Activated naive CD8-positive, alpha-beta T cell (primary cell): ENCODE results near the gene B3GAT3.
"Not testable (repeated sequence)": the region's sequence is repeated elsewhere in the genome, so short reads cannot be mapped to it uniquely, and the experiment has no call there.

ENCODE experiments used
- H3K27ac Mint-ChIP-seq: one replicate; pipeline ENCODE4 v1.8.0; 2021; ENCODE audit warnings: mixed read lengths
- H3K27me3 Mint-ChIP-seq: one replicate; pipeline ENCODE4 v1.8.0; 2021; ENCODE audit warnings: mixed read lengths
- H3K36me3 Mint-ChIP-seq: one replicate; pipeline ENCODE4 v1.8.0; 2021; ENCODE audit warnings: mixed read lengths
- H3K4me1 Mint-ChIP-seq: one replicate; pipeline ENCODE4 v1.8.0; 2021; ENCODE audit warnings: low read depth, mixed read lengths
- H3K4me3 Mint-ChIP-seq: one replicate; pipeline ENCODE4 v1.8.0; 2021; ENCODE audit warnings: mild to moderate bottlenecking, mixed read lengths
- H3K9me3 Mint-ChIP-seq: one replicate; pipeline ENCODE4 v1.8.0; 2021; ENCODE audit warnings: low read depth, mixed read lengths

Gene B3GAT3

DNA sequence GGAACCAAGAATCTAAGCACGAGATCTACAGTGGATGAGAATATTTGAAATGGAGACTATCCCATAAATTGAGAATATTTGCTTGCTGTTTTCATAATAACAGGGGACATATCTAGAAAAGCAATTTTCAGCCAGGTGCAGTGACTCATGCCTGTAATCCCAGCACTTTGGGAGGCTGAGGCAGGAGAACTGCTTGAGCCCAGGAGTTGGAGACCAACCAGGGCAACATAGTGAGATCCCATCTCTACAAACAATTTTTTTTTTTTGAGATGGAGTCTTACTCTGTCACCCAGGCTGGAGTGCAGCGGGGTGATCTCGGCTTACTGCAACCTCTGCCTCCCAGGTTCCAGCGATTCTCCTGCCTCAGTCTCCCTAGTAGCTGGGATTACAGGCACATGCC is 40.1 kb downstream of the B3GAT3 start:
- not testable (repeated sequence) for H3K36me3 Mint-ChIP-seq, H3K27ac Mint-ChIP-seq, H3K4me3 Mint-ChIP-seq, H3K9me3 Mint-ChIP-seq, H3K27me3 Mint-ChIP-seq, H3K4me1 Mint-ChIP-seq

DNA sequence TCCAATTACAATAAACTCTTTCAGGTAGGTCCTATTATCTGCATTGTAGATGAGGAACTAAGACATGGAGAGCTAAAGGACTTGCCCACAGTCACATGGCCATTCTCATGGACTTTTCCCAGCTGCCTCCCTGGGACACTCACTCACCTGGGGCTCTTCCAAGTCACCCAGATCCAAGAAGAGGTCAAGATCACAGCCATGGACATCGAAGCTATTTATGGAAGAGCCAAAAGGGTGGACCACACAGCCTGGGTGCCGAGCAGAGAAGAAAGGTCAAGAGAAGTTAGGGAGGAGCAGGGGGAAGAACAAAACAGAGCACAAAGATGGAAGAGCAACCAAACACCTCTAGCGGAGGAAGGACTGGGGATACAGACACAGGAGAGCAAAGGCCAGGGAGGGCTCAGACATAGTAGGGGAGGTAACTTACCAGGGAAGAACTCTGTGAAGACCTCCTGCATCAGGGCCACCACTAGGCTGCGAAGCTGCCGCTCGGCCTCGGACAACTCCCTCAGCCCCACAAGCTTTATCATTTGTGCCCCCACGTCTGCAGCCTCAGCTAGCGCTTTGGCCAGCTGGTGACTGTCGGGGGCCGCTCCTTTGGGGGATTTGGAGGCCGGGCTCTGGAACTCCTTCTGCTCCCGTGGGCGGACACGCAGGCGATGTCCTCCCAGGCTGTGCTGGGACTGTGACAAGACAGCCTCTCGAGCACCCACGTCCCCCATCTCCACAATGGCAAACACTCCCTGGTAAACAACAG is 40.6 kb downstream of the B3GAT3 start:
- H3K4me1 Mint-ChIP-seq: peaks cover 8% of the 10 kb centered on the region
- no peaks in the 10 kb centered on the region for H3K9me3 Mint-ChIP-seq
- H3K4me3 Mint-ChIP-seq: no peak overlapping the region
- H3K27ac Mint-ChIP-seq: peak overlapping the region; percentile 58
- peaks cover 5% of the 10 kb centered on the region for H3K36me3 Mint-ChIP-seq
- H3K27me3 Mint-ChIP-seq: no peaks in the 10 kb centered on the region

DNA sequence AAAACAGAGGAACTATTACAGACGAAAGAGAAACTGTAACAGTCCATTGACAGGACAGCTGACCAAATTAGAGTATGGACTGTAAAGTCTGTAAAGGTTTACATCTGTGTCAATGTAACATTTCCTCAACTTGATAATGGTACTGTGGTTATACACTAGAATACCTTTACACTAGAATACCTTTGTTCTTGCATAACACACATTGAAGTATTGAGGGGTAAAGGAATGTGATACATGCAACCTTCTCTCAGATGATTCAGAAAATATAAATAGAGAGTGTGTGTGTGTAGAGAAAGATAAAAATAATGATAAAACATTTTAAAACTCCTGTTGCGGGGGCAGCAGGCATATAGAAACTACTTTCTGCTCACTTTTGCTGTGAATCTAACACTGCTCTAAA is 42.5 kb downstream of the B3GAT3 start:
- Mint-ChIP-seq H3K4me1 (peaks cover 15% of the 10 kb centered on the region), H3K4me3 (no peak overlapping the region), H3K9me3 (no peaks in the 10 kb centered on the region), H3K36me3 (peaks cover 5% of the 10 kb centered on the region), H3K27me3 (no peaks in the 10 kb centered on the region), H3K27ac (no peak overlapping the region)

DNA sequence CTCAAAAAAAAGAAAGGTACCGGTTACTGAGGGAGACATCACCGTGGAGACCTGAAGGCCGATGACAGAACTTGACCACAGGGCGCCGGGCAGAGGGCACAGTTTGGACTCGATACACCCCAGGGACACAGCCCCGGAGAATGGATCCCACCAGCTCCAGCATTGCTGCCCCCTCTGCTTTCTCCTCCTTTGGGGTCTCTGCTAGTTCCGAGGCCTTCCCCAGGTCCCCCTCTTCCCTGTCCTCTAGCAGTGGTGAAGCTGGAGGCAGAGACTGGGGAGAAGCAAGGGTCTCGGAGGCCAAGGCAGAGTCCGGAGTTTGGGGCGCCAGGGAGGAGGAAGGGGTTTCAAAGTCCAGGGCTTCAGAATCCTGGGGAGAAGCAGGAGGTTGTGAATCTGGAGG is 43.2 kb downstream of the B3GAT3 start:
- Mint-ChIP-seq H3K4me3 (no peak overlapping the region), H3K27ac (no peak overlapping the region), H3K36me3 (peaks cover 5% of the 10 kb centered on the region), H3K27me3 (no peaks in the 10 kb centered on the region), H3K9me3 (no peaks in the 10 kb centered on the region), H3K4me1 (peaks cover 19% of the 10 kb centered on the region)

DNA sequence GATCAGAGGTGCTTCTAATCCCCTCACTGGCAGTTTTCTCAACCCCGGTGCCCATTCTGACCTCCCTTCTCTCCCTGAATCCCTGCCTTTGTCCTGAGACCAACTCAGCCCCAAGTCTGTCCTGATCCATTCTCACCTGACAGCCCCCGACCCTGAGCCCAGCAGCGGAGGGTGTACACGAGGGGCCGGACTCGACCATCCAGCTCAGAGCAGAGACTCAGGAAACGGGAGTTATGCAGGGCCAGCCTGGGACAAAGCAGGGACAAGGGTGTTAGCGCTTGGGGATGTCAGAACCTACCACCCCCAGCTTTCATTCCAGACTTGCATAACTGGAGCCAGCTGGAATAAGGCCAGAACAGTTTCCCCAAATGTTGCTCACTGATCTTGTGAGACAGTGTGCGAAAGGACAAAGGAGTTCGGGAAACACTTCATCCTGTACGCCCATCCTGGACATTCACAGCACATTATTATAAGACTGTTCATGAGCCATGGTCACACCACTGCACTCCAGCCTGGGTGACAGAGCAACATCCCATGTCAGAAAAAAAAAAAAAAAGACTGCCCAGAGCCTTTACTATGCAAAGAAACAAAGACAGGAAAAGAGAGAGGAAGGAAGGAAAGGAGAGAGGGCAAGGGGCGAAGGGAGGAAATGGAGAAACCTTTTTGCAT is 44.6 kb downstream of the B3GAT3 start:
- no peaks in the 10 kb centered on the region for H3K9me3 Mint-ChIP-seq
- peaks cover 11% of the 10 kb centered on the region for H3K36me3 Mint-ChIP-seq
- no peak overlapping the region for H3K4me3 Mint-ChIP-seq
- peaks cover 26% of the 10 kb centered on the region for H3K4me1 Mint-ChIP-seq
- no peaks in the 10 kb centered on the region for H3K27me3 Mint-ChIP-seq
- H3K27ac Mint-ChIP-seq: no peak overlapping the region

DNA sequence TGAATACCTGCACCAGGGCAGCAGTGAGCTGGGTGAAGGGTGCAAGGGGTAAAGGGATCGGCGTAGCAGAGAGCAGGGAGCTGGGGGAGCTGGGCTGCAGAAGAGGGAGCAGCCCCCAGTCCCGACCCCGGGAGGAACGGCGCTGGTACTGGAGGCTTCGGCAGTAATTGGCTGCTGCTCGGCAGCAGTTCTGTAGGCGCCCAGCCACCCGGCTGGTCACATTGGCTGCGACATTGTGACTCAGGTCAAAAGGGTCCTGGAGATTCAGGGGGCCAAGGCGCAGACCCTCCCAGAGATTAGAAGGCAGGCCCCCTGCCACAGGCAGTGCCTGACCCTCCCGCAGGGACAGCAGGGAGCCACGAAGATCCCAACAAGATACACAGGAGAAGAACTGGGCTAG is 45.9 kb downstream of the B3GAT3 start:
- no peaks in the 10 kb centered on the region for H3K27me3 Mint-ChIP-seq
- H3K9me3 Mint-ChIP-seq: no peaks in the 10 kb centered on the region
- peaks cover 17% of the 10 kb centered on the region for H3K36me3 Mint-ChIP-seq
- peak overlapping the region; percentile 82 for H3K4me3 Mint-ChIP-seq
- H3K27ac Mint-ChIP-seq: peak overlapping the region; percentile 98
- peaks cover 37% of the 10 kb centered on the region for H3K4me1 Mint-ChIP-seq

DNA sequence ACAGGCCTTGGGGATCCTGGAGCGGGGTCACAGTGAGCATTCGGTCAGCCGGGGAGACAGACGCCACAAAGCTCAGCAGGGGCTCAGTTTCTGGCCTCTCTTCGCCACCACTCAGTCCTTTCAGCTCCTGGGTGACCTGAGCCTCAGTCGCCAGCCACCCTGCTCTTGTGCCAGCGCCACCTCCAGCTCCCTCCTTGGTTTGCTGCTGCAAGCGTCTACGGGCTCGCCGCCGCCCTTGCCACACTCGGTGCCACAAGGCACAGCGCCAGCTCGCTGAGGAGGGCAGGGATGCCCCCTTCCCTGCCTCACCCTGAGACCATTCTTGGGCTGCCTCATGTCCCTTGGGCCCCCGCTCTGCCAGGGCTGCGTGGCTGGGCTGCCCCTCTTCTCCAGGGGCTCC is 46.6 kb downstream of the B3GAT3 start:
- peak overlapping the region; percentile 98 for H3K27ac Mint-ChIP-seq
- H3K27me3 Mint-ChIP-seq: no peaks in the 10 kb centered on the region
- H3K4me1 Mint-ChIP-seq: peaks cover 41% of the 10 kb centered on the region
- peaks cover 17% of the 10 kb centered on the region for H3K36me3 Mint-ChIP-seq
- H3K4me3 Mint-ChIP-seq: peak overlapping the region; percentile 99
- no peaks in the 10 kb centered on the region for H3K9me3 Mint-ChIP-seq

DNA sequence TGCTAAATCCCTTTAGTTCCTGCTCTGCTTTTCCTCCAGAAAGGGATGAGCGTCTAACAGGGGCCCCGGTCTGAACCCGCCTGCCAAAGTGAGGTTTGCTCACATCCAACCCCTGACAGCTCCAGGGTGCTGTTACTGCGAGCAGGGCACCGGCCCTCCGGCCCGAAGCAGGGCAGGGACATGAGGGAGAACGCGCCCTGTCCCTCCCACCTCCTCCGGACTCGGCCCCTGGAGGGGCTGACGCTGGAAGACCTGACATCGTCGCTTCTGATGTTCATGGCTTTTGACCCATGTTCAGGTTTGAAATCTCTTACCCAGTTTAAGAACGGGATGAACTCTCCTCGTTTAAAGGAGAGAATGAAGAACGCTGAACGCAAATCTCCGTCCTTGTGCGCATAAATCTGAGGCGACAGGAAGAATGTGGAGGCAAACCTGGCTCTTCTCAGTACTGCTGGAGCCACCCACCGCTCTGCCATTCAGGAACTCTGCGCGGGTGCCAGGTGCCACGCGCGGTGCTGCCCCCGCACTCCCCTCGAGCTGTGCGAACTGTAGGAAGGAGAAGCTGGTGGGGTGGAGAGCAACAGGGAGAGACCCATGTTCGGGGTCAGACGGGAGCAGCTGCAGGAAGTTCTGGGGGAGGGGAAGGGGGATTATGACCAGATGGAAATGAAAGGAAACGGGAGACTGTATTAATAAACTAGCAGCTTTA is 47.3 kb downstream of the B3GAT3 start:
- Mint-ChIP-seq H3K4me1 (peaks cover 47% of the 10 kb centered on the region), H3K36me3 (peaks cover 17% of the 10 kb centered on the region), H3K27ac (peak overlapping the region; percentile 98)

DNA sequence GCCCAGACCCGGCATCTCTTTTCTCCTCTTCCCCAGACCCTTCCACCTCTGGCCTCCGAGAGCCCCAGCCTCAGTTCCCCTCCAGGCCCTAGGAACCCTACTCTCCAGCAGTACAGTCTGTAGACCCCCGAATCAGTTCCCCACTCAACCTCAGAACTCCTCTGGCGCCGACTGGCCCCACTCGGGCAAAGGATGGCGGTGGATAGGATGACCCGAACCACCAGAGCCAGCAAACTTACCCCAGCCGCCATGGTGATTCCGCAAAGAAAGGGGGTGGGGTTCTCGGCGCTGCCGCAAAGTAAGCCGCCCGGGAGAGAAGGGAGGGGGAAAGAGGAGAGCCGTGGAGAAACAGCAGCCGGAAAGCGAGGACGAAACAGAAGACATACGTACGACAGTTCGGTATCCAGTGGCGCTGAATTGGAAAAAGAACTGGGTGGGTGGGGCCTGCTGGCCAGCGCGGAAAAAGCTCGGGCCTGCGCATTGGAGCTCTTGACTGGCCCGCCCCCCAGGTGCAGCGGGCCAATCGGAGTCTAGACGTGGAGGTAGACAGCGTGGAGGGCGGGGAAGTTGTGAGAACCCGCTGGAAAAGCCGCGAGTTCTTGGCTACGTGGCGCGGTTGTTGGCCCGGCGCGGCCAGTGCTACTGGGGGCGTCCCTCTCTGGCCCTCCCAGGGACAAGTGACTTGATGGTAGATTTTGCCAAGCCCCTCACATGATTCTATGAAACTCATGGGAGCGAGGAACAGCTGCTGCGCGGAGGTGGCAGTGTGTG is 48.0 kb downstream of the B3GAT3 start, which contains the start of gene EEF1G:
EEF1G (minus strand) TSS at position 300 of the 771 bp plus-strand sequence; CDS start at position 251, 49 bp downstream.
- Mint-ChIP-seq H3K4me3 (peak within 1 kb of the TSS; percentile 99), H3K9me3 (no peaks in the 10 kb centered on the region), H3K27me3 (no peaks in the 10 kb centered on the region), H3K4me1 (peaks cover 49% of the 10 kb centered on the region), H3K27ac (peak within 1 kb of the TSS; percentile 98), H3K36me3 (peaks cover 17% of the 10 kb centered on the region)

More for the DNA sequence above, 47.3 kb downstream of the B3GAT3 start:
- Mint-ChIP-seq H3K27me3 (no peaks in the 10 kb centered on the region), H3K9me3 (no peaks in the 10 kb centered on the region), H3K4me3 (peak overlapping the region; percentile 99)

DNA sequence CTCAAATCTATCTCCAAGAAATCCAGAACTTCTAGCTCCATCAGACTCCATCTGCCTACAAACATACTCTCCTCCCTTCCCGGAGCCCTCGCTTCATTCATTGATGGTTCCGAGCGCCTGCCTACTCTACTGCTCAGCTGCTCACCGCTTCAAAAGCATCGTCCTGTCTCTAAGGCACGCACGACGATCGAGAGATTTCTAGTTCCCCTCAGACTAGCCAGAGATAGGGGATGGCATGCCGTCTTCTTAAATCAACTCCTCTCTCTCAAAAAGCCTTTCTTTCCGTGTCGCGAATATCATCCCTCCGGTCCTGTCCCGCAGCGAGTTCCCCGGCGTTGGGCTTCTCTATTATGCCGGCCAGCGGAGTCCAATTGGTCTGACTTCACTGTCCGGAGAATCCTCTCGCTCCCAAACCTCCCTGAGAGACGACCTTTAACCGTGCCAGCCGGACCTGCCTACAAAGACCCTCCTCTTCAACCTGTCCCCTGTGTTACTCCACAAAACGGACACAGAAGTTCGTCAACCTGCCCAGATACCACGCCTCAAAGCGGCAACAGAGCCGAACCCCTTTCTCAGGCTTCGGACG is 48.7 kb downstream of the B3GAT3 start:
- no peaks in the 10 kb centered on the region for H3K9me3 Mint-ChIP-seq
- H3K27me3 Mint-ChIP-seq: no peaks in the 10 kb centered on the region
- H3K4me3 Mint-ChIP-seq: peak overlapping the region; percentile 99
- peaks cover 49% of the 10 kb centered on the region for H3K4me1 Mint-ChIP-seq
- peaks cover 17% of the 10 kb centered on the region for H3K36me3 Mint-ChIP-seq
- peak overlapping the region; percentile 98 for H3K27ac Mint-ChIP-seq

DNA sequence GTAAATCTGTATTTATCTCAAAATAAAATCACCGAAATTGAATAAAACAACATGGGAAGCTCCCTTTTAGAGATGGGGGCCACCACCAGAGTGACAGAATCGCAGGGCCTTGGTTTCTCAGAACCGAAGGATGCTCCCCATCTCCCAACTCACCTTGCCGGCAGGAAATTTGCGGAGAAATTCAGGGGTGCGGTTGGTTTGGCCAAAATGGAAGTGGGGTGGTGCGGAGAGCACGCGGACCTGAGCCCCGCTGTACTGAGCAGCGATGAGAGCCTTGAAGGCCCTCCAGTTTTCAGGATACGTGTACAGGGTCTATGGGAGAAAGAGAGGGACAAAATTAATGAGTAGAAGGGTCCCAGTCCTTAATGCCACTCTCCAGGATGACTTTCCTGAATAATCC is 49.4 kb downstream of the B3GAT3 start:
- H3K9me3 Mint-ChIP-seq: no peaks in the 10 kb centered on the region

DNA sequence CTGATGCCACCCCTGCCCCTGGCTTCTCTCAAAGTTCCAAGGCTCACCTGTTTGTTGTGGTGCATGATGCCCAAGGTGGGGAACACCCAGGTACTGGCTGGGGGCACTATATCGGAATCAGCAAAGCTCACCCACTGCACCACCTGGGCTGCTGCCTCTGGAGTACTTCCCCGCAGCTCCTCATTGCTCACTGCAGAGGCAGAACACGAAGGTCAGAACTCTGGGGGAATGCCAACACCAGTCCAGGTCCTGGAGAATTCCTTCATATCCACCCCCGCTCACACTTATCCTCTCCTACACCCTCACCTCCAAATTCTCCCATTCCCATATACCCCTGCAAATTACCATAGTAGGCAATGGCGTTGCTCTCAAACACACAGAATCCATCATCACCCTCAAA is 50.3 kb downstream of the B3GAT3 start:
- peak overlapping the region; percentile 98 for H3K27ac Mint-ChIP-seq
- peaks cover 58% of the 10 kb centered on the region for H3K4me1 Mint-ChIP-seq
- H3K36me3 Mint-ChIP-seq: peaks cover 17% of the 10 kb centered on the region
- peak overlapping the region; percentile 99 for H3K4me3 Mint-ChIP-seq
- not testable (repeated sequence) for H3K9me3 Mint-ChIP-seq, H3K27me3 Mint-ChIP-seq

More for the DNA sequence above, 49.4 kb downstream of the B3GAT3 start:
- Mint-ChIP-seq H3K27me3 (no peaks in the 10 kb centered on the region), H3K4me1 (peaks cover 51% of the 10 kb centered on the region), H3K27ac (peak overlapping the region; percentile 98), H3K36me3 (peaks cover 17% of the 10 kb centered on the region), H3K4me3 (peak overlapping the region; percentile 99)

DNA sequence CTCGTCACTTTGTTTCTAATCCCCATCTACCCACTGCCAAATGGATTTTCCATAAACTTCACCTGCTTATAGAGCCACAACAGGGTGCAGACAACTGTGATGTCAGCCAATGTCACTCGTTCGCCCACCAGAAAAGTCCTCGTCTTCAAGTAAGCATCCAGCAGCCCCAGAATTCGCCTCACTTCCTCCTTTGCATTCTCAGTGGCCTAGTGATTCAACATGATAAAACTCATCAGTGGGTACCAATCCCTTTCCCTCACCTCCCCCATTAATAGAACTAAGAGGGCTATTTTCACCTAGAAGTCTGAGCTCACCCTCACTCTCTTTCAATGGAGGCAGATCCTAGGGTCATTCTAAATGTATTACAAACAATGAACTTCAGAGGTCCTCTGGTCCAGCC is 50.9 kb downstream of the B3GAT3 start:
- not testable (repeated sequence) for H3K9me3 Mint-ChIP-seq, H3K27me3 Mint-ChIP-seq
- H3K4me1 Mint-ChIP-seq: peaks cover 62% of the 10 kb centered on the region
- peaks cover 17% of the 10 kb centered on the region for H3K36me3 Mint-ChIP-seq
- H3K27ac Mint-ChIP-seq: peak overlapping the region; percentile 98
- H3K4me3 Mint-ChIP-seq: peak overlapping the region; percentile 99

DNA sequence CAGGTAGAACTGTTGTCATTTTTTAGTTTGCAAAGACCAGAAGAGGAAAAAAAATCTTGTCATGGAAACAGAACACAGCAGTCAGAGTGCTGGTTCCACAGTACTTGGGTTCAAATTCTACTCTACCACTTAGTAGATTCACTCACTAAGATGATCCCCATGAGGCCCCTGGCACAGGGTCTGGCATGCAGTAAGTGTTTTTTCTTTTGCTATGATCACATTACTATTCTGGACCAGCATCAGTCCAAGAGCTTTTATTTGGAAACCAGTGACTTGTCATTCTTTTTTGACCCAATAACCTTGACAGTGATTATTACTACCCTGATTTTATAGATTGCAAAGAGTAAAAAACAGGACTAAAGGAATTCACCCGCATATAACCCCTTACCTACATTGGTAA is 52.2 kb downstream of the B3GAT3 start:
- Mint-ChIP-seq H3K36me3 (peaks cover 17% of the 10 kb centered on the region), H3K4me3 (peak overlapping the region; percentile 99), H3K27ac (peak overlapping the region; percentile 46), H3K9me3 (no peaks in the 10 kb centered on the region), H3K4me1 (peaks cover 54% of the 10 kb centered on the region), H3K27me3 (no peaks in the 10 kb centered on the region)
